Activated CD4-positive, alpha-beta memory T cell treated with anti-CD3 and anti-CD28 coated beads, Interleukin-2, amount 10 ng/mL, durations not matched to agents 7 days and 5 days (primary cell): ENCODE results near the gene RAB25. TPM values are rescaled to one million over a fixed set of nuclear protein-coding genes. Genes with fewer than 3 reads are reported as not detected.

ENCODE experiments used
- CTCF ChIA-PET: fragments of 350-600 bp; sonication (Branson Sonifier 250); formaldehyde crosslinking; loops from one replicate; lab custom pipeline; 2021; ENCODE audit warnings: antibody characterized with exemption, inconsistent platforms; lab: Charles Lee
- POLR2A ChIA-PET: fragments of 350-600 bp; sonication (Branson Sonifier 250); formaldehyde crosslinking; loops from one replicate; lab custom pipeline; 2021; ENCODE audit warnings: antibody characterized with exemption; lab: Charles Lee
- DNase-seq: peaks from one replicate; pipeline ENCODE4 v3.0.0-alpha.2; 2020
- H3K27ac Mint-ChIP-seq: one replicate; pipeline ENCODE4 v1.8.0; 2021; ENCODE audit warnings: mild to moderate bottlenecking, mixed read lengths
- H3K27me3 Mint-ChIP-seq: one replicate; pipeline ENCODE4 v1.8.0; 2021; ENCODE audit warnings: mixed read lengths
- H3K36me3 Mint-ChIP-seq: one replicate; pipeline ENCODE4 v1.8.0; 2021; ENCODE audit warnings: low read depth, mixed read lengths
- H3K4me1 Mint-ChIP-seq: one replicate; pipeline ENCODE4 v1.8.0; 2021; ENCODE audit warnings: mixed read lengths
- H3K4me3 Mint-ChIP-seq: one replicate; pipeline ENCODE4 v1.8.0; 2021; ENCODE audit warnings: mild to moderate bottlenecking, mixed read lengths
- H3K9me3 Mint-ChIP-seq: one replicate; pipeline ENCODE4 v1.8.0; 2021; ENCODE audit warnings: mixed read lengths
- total RNA-seq, 2 experiments: library from RNA; stranded (reverse); gene quantifications; one replicate each; pipeline ENCODE4 v1.2.3, GENCODE V29; 2021

The RAB25 gene
- total RNA-seq, 2 experiments from 2014 or later: 0.53 TPM; not detected in 1

- ChIA-PET POLR2A (interaction anchor here (1.4 kb wide), 1 partner anchor 95 kb away, joined by 3 read pairs; the partner anchor contains the start of gene ARHGEF2), CTCF (interaction anchor here (0.9 to 1.6 kb wide), 3 partner anchors 10 to 56 kb away, joined by 3 to 4 read pairs (median 3); no protein-coding TSS in a partner anchor)
- Mint-ChIP-seq H3K9me3 (no peaks in the 10 kb centered on the region), H3K4me1 (peaks cover 2% of the 10 kb centered on the region), H3K27me3 (peaks cover 21% of the 10 kb centered on the region), H3K4me3 (no peak overlapping the region), H3K27ac (no peak overlapping the region), H3K36me3 (no peaks in the 10 kb centered on the region)
- no peak for DNase-seq
These were observed 12.8 kb downstream of the RAB25 start for GRCh38 chr1:156073740-156074139.

- CTCF ChIA-PET: interaction anchor here (1.4 to 1.6 kb wide), 2 partner anchors 8 to 15 kb away, joined by 4 to 5 read pairs; no protein-coding TSS in a partner anchor
These were observed 13.7 kb downstream of the RAB25 start for GRCh38 chr1:156074661-156075060.

DNA sequence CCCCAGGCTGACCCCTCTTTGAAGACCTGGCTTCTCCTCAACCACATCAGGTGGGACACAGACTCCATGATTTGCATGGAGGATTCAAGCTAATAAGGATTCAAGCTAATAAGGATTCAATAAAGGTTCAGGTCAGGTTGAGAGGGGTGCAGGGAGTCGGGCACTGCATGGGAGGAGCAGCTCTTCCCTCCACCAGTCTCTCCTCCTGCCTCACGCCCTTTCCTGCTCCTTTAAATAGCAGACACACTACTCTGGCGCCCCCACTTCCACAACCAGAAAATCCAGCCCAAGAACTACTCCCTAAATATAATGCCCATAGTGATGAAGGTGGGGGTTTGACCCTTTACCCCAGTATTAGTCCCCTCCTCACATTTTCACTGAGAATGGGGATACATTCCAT lies 14.2 kb downstream of the RAB25 start:
- Mint-ChIP-seq H3K36me3 (no peaks in the 10 kb centered on the region), H3K27me3 (peaks cover 31% of the 10 kb centered on the region), H3K4me1 (peaks cover 2% of the 10 kb centered on the region), H3K9me3 (no peaks in the 10 kb centered on the region), H3K4me3 (no peak overlapping the region), H3K27ac (no peak overlapping the region)
- ChIA-PET POLR2A (no interaction called here), CTCF (interaction anchor here (1.4 kb wide), 1 partner anchor 9 kb away, joined by 5 read pairs; no protein-coding TSS in a partner anchor)
- DNase-seq: no peak

More at GRCh38 chr1:156074661-156075060, 13.7 kb downstream of the RAB25 start:
- Mint-ChIP-seq H3K27ac (no peak overlapping the region), H3K9me3 (no peaks in the 10 kb centered on the region), H3K4me1 (peaks cover 2% of the 10 kb centered on the region), H3K36me3 (no peaks in the 10 kb centered on the region), H3K4me3 (no peak overlapping the region), H3K27me3 (peaks cover 27% of the 10 kb centered on the region)
- POLR2A ChIA-PET: no interaction called here
- no peak for DNase-seq

GRCh38 chr1:156075775-156076204 lies 14.8 kb downstream of the RAB25 start:
- Mint-ChIP-seq H3K36me3 (no peaks in the 10 kb centered on the region), H3K27ac (no peak overlapping the region), H3K4me3 (no peak overlapping the region), H3K9me3 (no peaks in the 10 kb centered on the region), H3K27me3 (peaks cover 32% of the 10 kb centered on the region), H3K4me1 (peaks cover 2% of the 10 kb centered on the region)
- ChIA-PET CTCF (interaction anchor here (1.4 kb wide), 1 partner anchor 9 kb away, joined by 5 read pairs; no protein-coding TSS in a partner anchor), POLR2A (no interaction called here)
- no peak for DNase-seq

DNA sequence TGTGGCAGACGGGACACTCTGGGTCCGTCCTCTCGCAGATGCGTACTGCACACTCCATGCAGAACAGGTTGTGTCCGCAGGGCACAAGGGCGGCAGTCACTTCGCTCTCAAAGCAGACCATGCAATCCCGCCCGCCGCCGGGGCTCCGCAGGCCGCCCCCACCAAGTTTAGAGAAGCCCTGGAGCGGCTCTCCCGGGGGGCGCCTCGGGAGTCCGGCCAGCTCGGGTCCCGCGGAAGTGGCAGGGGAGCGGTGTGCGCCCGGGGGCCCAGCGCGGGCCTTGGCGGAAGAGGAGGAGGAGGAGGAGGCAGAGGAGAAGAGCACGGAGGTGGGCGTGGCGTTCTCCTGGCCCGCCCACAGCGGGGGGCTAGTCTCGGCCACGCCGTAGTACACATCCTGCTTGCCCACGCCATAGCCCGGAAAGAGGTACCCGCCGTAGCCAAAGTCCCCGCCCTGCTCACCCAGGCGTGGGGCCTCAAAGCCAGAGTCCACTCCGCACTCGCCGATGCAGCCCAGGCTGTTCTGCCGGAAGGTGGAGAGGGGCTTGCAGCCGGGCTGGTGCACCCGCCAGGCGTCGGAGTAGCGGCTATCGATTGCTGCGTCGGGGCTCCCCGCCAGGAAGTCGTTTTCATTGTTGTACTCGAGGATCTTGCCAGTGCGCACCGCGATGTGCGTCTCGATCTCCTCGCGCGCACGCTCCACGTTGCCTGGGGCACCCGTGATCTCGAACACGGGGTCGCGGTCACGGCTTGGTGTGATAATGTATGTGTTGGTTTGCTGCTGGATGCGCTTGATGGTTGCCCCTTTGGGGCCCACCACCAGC lies 15.9 kb downstream of the RAB25 start:
- ChIA-PET CTCF (no interaction called here), POLR2A (no interaction called here)
- no peak overlapping the region for H3K4me3 Mint-ChIP-seq
- H3K9me3 Mint-ChIP-seq: no peaks in the 10 kb centered on the region
- no peaks in the 10 kb centered on the region for H3K36me3 Mint-ChIP-seq
- peaks cover 37% of the 10 kb centered on the region for H3K27me3 Mint-ChIP-seq
- H3K27ac Mint-ChIP-seq: no peak overlapping the region
- H3K4me1 Mint-ChIP-seq: peaks cover 6% of the 10 kb centered on the region
- no peak for DNase-seq

DNA sequence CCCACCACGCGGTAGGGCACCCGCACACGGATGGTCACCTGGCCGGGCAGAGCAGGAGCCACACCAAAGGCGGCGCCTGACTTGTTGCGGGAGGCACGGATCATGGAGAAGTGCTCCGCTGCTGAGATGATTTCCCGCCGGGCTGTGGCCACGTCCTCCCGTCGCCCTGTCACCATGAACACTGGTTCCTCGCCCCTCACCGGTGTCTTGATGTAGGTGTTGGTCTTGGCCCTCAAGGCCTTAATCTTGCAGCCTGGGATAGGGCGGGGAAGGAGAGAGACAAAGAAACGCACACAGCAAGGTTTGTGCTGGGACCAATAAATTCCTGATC lies 16.4 kb downstream of the RAB25 start:
- no peak overlapping the region for H3K27ac Mint-ChIP-seq
- ChIA-PET CTCF (no interaction called here), POLR2A (no interaction called here)
- peaks cover 38% of the 10 kb centered on the region for H3K27me3 Mint-ChIP-seq
- no peak for DNase-seq
- H3K36me3 Mint-ChIP-seq: no peaks in the 10 kb centered on the region
- peaks cover 7% of the 10 kb centered on the region for H3K4me1 Mint-ChIP-seq
- no peaks in the 10 kb centered on the region for H3K9me3 Mint-ChIP-seq
- no peak overlapping the region for H3K4me3 Mint-ChIP-seq

DNA sequence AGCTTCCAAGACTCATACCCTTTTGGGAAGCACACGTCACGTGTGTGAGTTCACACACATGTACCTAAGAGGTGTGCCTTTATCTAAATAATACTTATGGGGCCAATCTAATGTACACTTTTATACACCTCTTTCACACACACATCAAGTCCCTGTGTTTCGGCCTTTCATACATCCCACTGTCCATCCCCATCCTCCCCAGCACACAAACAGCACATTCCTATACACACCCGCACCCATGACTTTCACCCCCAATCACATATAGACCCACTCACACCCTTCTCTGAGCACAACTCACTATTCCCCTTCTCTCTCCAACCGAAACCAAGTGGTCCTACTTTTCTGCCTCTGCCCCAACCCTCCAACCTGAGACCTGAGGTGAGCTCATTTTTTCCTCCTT lies 17.8 kb downstream of the RAB25 start:
- Mint-ChIP-seq H3K36me3 (no peaks in the 10 kb centered on the region), H3K27ac (no peak overlapping the region), H3K4me1 (peaks cover 10% of the 10 kb centered on the region), H3K27me3 (peaks cover 47% of the 10 kb centered on the region), H3K9me3 (no peaks in the 10 kb centered on the region), H3K4me3 (no peak overlapping the region)
- POLR2A ChIA-PET: no interaction called here
- no peak for DNase-seq
- CTCF ChIA-PET: no interaction called here

DNA sequence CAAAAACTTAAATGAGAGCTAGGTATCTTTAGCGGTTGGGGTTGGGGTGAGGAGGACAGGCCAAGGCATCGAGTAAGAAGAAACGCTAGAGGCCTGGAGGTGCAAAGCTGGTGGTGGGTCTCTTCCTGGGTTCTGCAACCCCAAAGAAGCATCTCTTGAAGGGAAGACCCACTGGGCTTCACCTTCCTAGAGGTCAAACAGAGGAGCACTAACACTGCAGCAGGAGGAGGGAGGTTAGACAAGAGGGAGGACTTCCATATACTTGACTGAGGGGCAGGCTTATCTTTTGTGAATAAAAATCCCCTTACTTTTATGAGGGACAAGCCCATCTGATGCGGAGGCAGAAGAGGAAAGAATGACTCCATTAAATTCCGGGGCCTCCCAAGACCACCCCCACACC lies 18.8 kb downstream of the RAB25 start:
- Mint-ChIP-seq H3K4me3 (no peak overlapping the region), H3K27ac (no peak overlapping the region), H3K4me1 (peaks cover 10% of the 10 kb centered on the region), H3K36me3 (no peaks in the 10 kb centered on the region), H3K27me3 (peaks cover 52% of the 10 kb centered on the region), H3K9me3 (no peaks in the 10 kb centered on the region)
- ChIA-PET CTCF (no interaction called here), POLR2A (no interaction called here)
- no peak for DNase-seq

DNA sequence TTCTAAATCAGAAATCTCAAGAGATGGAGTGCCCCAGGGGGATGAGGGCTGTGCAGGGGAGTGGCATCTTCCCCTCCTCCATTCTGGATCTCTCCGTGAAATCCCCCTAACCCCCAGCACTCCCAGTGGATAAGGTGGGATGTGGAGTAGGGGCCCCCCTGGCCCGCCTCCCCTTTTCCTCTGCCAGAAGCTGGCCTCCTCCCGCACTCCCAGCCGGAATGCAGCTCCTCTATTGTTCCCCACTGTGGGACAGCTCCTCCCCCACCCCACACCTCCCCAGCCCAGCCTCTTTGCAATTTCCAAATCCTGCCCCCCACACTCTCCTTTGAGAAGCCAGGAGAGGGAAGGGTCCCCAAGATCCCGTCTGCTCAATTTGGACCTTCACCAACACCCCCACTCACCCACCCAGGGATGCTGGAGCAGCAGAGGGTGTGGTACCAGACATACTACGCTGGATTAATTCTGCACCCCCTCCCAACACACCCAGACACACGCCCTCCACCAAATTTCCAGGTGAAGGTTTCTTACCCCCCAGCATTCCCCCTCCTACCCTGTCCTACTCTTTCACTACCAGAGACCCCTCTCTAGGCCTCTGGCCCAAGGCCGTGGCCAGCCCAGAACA lies 19.4 kb downstream of the RAB25 start:
- Mint-ChIP-seq H3K27me3 (peaks cover 54% of the 10 kb centered on the region), H3K27ac (no peak overlapping the region), H3K36me3 (no peaks in the 10 kb centered on the region), H3K9me3 (no peaks in the 10 kb centered on the region), H3K4me1 (peaks cover 10% of the 10 kb centered on the region), H3K4me3 (no peak overlapping the region)
- CTCF ChIA-PET: no interaction called here
- DNase-seq: no peak
- POLR2A ChIA-PET: no interaction called here

DNA sequence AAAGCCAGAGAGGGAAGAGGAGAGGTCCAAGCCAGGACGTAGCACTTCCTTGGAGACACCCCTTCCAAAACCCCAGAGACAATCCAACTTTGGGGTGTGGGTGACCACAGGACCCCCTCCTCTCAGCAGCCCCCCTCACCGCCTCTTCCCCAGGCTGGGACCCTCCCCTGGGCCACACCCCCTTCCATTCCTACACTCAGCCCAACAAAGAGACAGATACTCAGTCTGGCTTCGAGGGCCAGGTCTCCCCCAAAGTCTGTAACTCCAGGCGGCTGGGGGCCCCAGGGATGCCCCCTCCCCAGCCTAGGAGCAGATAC lies 19.9 kb downstream of the RAB25 start:
- CTCF ChIA-PET: no interaction called here
- no peaks in the 10 kb centered on the region for H3K36me3 Mint-ChIP-seq
- DNase-seq: no peak
- peaks cover 8% of the 10 kb centered on the region for H3K4me1 Mint-ChIP-seq
- peaks cover 54% of the 10 kb centered on the region for H3K27me3 Mint-ChIP-seq
- no peaks in the 10 kb centered on the region for H3K9me3 Mint-ChIP-seq
- H3K4me3 Mint-ChIP-seq: no peak overlapping the region
- H3K27ac Mint-ChIP-seq: no peak overlapping the region
- POLR2A ChIA-PET: no interaction called here

DNA sequence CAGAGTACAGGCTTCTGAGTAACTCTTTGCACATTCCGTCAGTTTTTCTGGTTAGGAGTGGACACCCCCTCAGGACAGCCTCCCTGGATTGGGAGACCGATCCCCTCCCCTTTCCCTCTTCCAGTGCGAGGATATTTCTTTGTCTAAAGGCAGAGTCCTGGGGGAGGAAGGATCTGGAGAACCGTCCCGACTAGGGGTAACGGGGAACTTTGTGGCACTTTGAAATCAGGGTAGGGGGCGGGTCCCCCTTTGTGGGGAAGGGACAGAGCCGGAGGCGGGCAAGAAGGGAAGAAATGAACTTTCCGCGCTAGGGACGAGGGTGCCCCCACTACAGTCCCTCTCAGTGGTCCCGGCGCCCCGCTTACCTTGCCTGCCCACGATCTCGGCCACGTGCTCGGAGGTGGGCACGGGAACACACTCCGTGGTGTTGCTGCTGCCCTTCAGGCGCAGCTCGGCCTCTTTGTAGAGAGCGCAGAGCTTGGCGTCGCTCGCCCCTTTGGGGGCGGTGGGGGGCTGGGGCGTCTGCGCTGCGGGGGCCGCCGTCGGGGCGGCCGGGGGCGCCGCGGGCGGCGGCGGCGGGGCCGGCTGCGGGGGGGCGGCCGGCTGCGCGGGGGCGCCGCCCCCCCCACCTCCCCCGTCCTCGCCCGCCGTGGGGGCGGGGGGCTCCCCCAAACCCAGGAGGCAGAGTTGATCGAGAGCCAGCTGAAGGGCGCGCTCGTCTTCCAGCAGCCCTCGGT lies 20.4 kb downstream of the RAB25 start:
- H3K4me3 Mint-ChIP-seq: peak overlapping the region; percentile 52

DNA sequence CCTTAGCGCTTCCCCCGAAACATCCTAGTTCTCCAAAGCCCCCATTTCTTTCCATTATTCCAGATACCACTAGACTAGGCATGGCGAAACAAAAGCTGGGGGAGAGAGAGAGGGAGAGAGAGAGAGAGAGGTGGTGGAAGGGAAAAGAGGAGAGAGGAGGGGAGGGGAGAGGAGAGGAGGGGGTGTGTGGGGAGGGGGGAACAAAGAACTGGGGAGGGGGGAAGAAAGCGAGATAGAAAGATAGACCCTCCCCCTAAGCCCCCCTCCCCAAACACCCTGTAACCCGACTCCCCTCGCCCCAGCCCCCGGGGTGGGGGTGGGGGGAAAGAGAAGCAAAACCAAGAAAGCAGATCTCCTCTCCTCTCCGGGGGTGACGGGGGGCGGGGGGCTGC lies 21.0 kb downstream of the RAB25 start:
- Mint-ChIP-seq H3K27me3 (peaks cover 63% of the 10 kb centered on the region), H3K36me3 (no peaks in the 10 kb centered on the region), H3K4me1 (peaks cover 8% of the 10 kb centered on the region), H3K27ac (no peak overlapping the region), H3K9me3 (no peaks in the 10 kb centered on the region), H3K4me3 (peak overlapping the region; percentile 74)
- ChIA-PET CTCF (interaction anchor here (1.6 to 1.9 kb wide), 2 partner anchors 15 kb away, joined by 4 to 5 read pairs; no protein-coding TSS in a partner anchor), POLR2A (no interaction called here)
- DNase-seq: no peak

More for the DNA sequence above, 20.4 kb downstream of the RAB25 start:
- H3K9me3 Mint-ChIP-seq: no peaks in the 10 kb centered on the region
- ChIA-PET CTCF (interaction anchor here (1.9 kb wide), 1 partner anchor 15 kb away, joined by 4 read pairs; no protein-coding TSS in a partner anchor), POLR2A (no interaction called here)
- H3K4me1 Mint-ChIP-seq: peaks cover 8% of the 10 kb centered on the region
- H3K27me3 Mint-ChIP-seq: peaks cover 58% of the 10 kb centered on the region
- no peaks in the 10 kb centered on the region for H3K36me3 Mint-ChIP-seq
- H3K27ac Mint-ChIP-seq: no peak overlapping the region
- DNase-seq: no peak
